SK-N-SH (cell line): ENCODE data around the gene TTC3. TPM values are rescaled to one million over a fixed set of nuclear protein-coding genes. Genes with fewer than 3 reads are reported as not detected.
A peak's percentile ranks its signal among the peaks of the same experiment; 100 is the strongest.

ENCODE experiments used
- CTCF ChIA-PET: fragments of 300-600, 350-600 bp; formaldehyde crosslinking; extraction: SDS; loops from one replicate; lab custom pipeline; 2021; lab: Yijun Ruan, JAX
- POLR2A ChIA-PET: fragments of 350-600 bp; sonication (Branson Sonifier 250); formaldehyde crosslinking; extraction: SDS; loops from one replicate; lab custom pipeline; 2020; ENCODE audit warnings: antibody characterized with exemption, inconsistent platforms; lab: Yijun Ruan, JAX
- DNase-seq: peaks from one replicate; pipeline ENCODE4 v3.0.0; 2012
- H2AFZ ChIP-seq: fragments of 200-600 bp; sonication (generic); 2 replicates; pipeline ENCODE4 v1.8.1; 2016; ENCODE audit warnings: antibody characterized with exemption, mild to moderate bottlenecking, low read depth
- H3F3A ChIP-seq: fragments of 200-600 bp; sonication (generic); replicated peaks from 2 replicates; pipeline ENCODE3; 2016; ENCODE audit warnings: antibody characterized with exemption, mild to moderate bottlenecking; ENCODE audit not compliant: insufficient read depth
- H3K27ac ChIP-seq, 2 experiments: fragments of 200-500 bp in 1 of 2; fragments of 200-600 bp in 1 of 2; sonication (Bioruptor generic) in 1 of 2; sonication (generic), shearing (Covaris generic) in 1 of 2; 2 replicates each; pipeline versions ENCODE4 v1.5.1 to v1.6.1; 2014 to 2016; ENCODE audit warnings: low read depth in 2 of 2, inconsistent platforms in 1 of 2, low read length in 1 of 2, mild to moderate bottlenecking in 1 of 2, mixed read lengths in 1 of 2
- H3K27me3 ChIP-seq: fragments of 200-600 bp; sonication (generic), shearing (Covaris generic); 2 replicates; pipeline ENCODE4 v1.6.1; 2016; ENCODE audit warnings: mixed run types; ENCODE audit not compliant: insufficient read depth
- H3K36me3 ChIP-seq, 2 experiments: fragments of 200-500 bp in 1 of 2; fragments of 200-600 bp in 1 of 2; sonication (Bioruptor generic) in 1 of 2; sonication (generic) in 1 of 2; replicated peaks in 1 of 2; 2 replicates each; pipeline versions ENCODE3 to v1.5.1; 2014 to 2016; ENCODE audit warnings: low read length in 1 of 2, mild to moderate bottlenecking in 1 of 2; ENCODE audit not compliant: insufficient read depth in 2 of 2, control insufficient read depth in 1 of 2
- H3K4me1 ChIP-seq, 2 experiments: fragments of 200-500 bp in 1 of 2; fragments of 200-600 bp in 1 of 2; sonication (Bioruptor generic) in 1 of 2; sonication (generic), shearing (Covaris generic) in 1 of 2; 2 replicates each; pipeline versions ENCODE4 v1.5.1 to v1.6.1; 2014 to 2016; ENCODE audit warnings: low read depth in 1 of 2, low read length in 1 of 2, mixed run types in 1 of 2; ENCODE audit not compliant: insufficient read depth in 2 of 2, control insufficient read depth in 1 of 2
- H3K4me2 ChIP-seq: fragments of 200-600 bp; sonication (generic), shearing (Covaris generic); 2 replicates; pipeline ENCODE4 v1.6.1; 2017; ENCODE audit warnings: mixed run types
- H3K4me3 ChIP-seq, 2 experiments: fragments of 200-500 bp in 1 of 2; fragments of 200-600 bp in 1 of 2; sonication (Bioruptor generic) in 1 of 2; sonication (generic), shearing (Covaris generic) in 1 of 2; 2 replicates each; pipeline versions ENCODE4 v1.5.1 to v1.8.1; 2014 to 2016; ENCODE audit warnings: low read depth in 2 of 2, inconsistent platforms in 1 of 2, low read length in 1 of 2, mild to moderate bottlenecking in 1 of 2, mixed read lengths in 1 of 2, moderate library complexity in 1 of 2
- H3K79me2 ChIP-seq: fragments of 200-600 bp; sonication (generic); 2 replicates; pipeline ENCODE4 v1.8.1; 2017; ENCODE audit warnings: mild to moderate bottlenecking; ENCODE audit not compliant: insufficient read depth
- H3K9ac ChIP-seq: fragments of 200-600 bp; sonication (generic); 2 replicates; pipeline ENCODE4 v1.6.1; 2017; ENCODE audit warnings: mixed run types
- H3K9me2 ChIP-seq: fragments of 200-600 bp; sonication (generic); 2 replicates; pipeline ENCODE4 v1.6.1; 2017; ENCODE audit warnings: mixed run types
- H3K9me3 ChIP-seq: fragments of 200-600 bp; sonication (generic); 2 replicates; pipeline ENCODE4 v1.6.1; 2017; ENCODE audit warnings: mixed run types, mild to moderate bottlenecking, moderate library complexity
- H4K20me1 ChIP-seq: fragments of 200-600 bp; sonication (generic); 2 replicates; pipeline ENCODE4 v1.6.1; 2017; ENCODE audit warnings: mild to moderate bottlenecking, mixed run types; ENCODE audit not compliant: insufficient read depth
- CHD2 ChIP-seq: fragments of 150-350 bp; IDR thresholded peaks from 2 replicates; pipeline ENCODE4 v1.6.1; 2018; ENCODE audit warnings: low read length; ENCODE audit not compliant: partially characterized antibody
- CTCF ChIP-seq: fragments of 200-600 bp; sonication (generic); IDR thresholded peaks from 2 replicates; pipeline ENCODE4 v1.6.1; 2017; ENCODE audit warnings: antibody characterized with exemption, mild to moderate bottlenecking, moderate library complexity
- ELF1 ChIP-seq: IDR thresholded peaks from 2 replicates; pipeline ENCODE4 v1.4.0; 2012
- EP300 ChIP-seq, 2 experiments: IDR thresholded peaks; 2 replicates each; pipeline versions ENCODE4 v1.4.0 to v1.6.1; 2012; ENCODE audit warnings: borderline replicate concordance in 1 of 2, low read depth in 1 of 2, low read length in 1 of 2
- FOXM1 ChIP-seq: IDR thresholded peaks from 2 replicates; pipeline ENCODE4 v1.4.0; 2012; ENCODE audit warnings: low read depth, mild to moderate bottlenecking
- GABPA ChIP-seq: IDR thresholded peaks from 2 replicates; pipeline ENCODE4 v1.4.0; 2012; ENCODE audit warnings: low read depth, mild to moderate bottlenecking
- MAX ChIP-seq: IDR thresholded peaks from 2 replicates; pipeline ENCODE4 v1.4.0; 2012; ENCODE audit warnings: low read depth
- MEF2A ChIP-seq: IDR thresholded peaks from 2 replicates; pipeline ENCODE4 v1.4.0; 2012; ENCODE audit warnings: low read depth, borderline replicate concordance
- NFIC ChIP-seq: IDR thresholded peaks from 2 replicates; pipeline ENCODE4 v1.4.0; 2012; ENCODE audit warnings: borderline replicate concordance
- PBX3 ChIP-seq: IDR thresholded peaks from 2 replicates; pipeline ENCODE4; 2012
- RAD21 ChIP-seq: IDR thresholded peaks from 2 replicates; pipeline ENCODE4 v1.6.1; 2012; ENCODE audit warnings: mild to moderate bottlenecking, low read length
- RCOR1 ChIP-seq: fragments of 150-350 bp; IDR thresholded peaks from 2 replicates; pipeline ENCODE4 v1.6.1; 2017; ENCODE audit warnings: antibody characterized with exemption, low read length
- REST ChIP-seq: IDR thresholded peaks from 2 replicates; pipeline ENCODE4 v1.6.1; 2012; ENCODE audit warnings: mild to moderate bottlenecking, low read depth, low read length, moderate library complexity
- TAF1 ChIP-seq: IDR thresholded peaks from 2 replicates; pipeline ENCODE4 v1.6.1; 2012; ENCODE audit warnings: low read depth, mild to moderate bottlenecking, low read length, moderate library complexity, borderline replicate concordance
- TCF12 ChIP-seq: IDR thresholded peaks from 2 replicates; pipeline ENCODE4 v1.4.0; 2012
- TEAD4 ChIP-seq: IDR thresholded peaks from 2 replicates; pipeline ENCODE4 v1.4.0; 2012; ENCODE audit warnings: mild to moderate bottlenecking, borderline replicate concordance; ENCODE audit not compliant: insufficient read depth
- USF2 ChIP-seq: fragments of 150-350 bp; IDR thresholded peaks from 2 replicates; pipeline ENCODE4 v1.6.1; 2017; ENCODE audit warnings: antibody characterized with exemption, low read length, low read depth, borderline replicate concordance
- YY1 ChIP-seq: IDR thresholded peaks from 2 replicates; pipeline ENCODE4 v1.4.0; 2012; ENCODE audit warnings: low read depth, mild to moderate bottlenecking
- WGBS: methylation state at CpG from one replicate; pipeline ENCODE4 v1.1.6; 2017; ENCODE audit warnings: low lambda C conversion rate; 5-methylcytosine and 5-hydroxymethylcytosine counted together
- polyA plus RNA-seq, 3 experiments: library from polyadenylated mRNA; depleted of rRNA; stranded (reverse); fragments of >200 nt; gene quantifications; 2 replicates each; pipeline ENCODE4 v1.2.3, GENCODE V29; 2012

Gene TTC3
- polyA plus RNA-seq, 1 of the 3 experiments (the other 2 are of a cell fraction), result 35.7 TPM

GRCh38 chr21:37139902-37140301 lies 66.8 kb downstream of the TTC3 start:
- CTCF ChIA-PET, result no interaction called here

More at GRCh38 chr21:37139902-37140301, 66.8 kb downstream of the TTC3 start:
- Histone ChIP-seq H3K27me3 (no peaks in the 10 kb centered on the region), H3K36me3 (peaks cover 55 to 68% of the 10 kb centered on the region in 2 experiments), H3K4me1 (peaks cover 0 to 16% of the 10 kb centered on the region in 2 experiments; a peak in 2 of 4 replicates), H3K9ac (no peak overlapping the region), H3K9me2 (no peaks in the 10 kb centered on the region), H3K4me2 (no peak overlapping the region), H3F3A (peaks cover 26% of the 10 kb centered on the region), H3K9me3 (no peaks in the 10 kb centered on the region), H3K27ac (peak overlapping the region; percentile 58 to 59; a peak in 3 of 4 replicates), H4K20me1 (no peaks in the 10 kb centered on the region), H3K79me2 (no peaks in the 10 kb centered on the region), H3K4me3 (no peak overlapping the region), H2AFZ (no peak overlapping the region)
- TF ChIP-seq NFIC, result peak; percentile 7; the same call in 1 of the 2 replicates
- no peak for TF ChIP-seq USF2
- TF ChIP-seq RAD21, result no peak
- TF ChIP-seq PBX3, result peak; percentile 49
- no peak for TF ChIP-seq MEF2A
- TF ChIP-seq YY1, result no peak
- TF ChIP-seq REST, result no peak
- no peak for TF ChIP-seq CTCF
- TF ChIP-seq TCF12, result 0 out of 2 replicates have a peak, but pooled peaks have one; percentile 12
- no peak for TF ChIP-seq TAF1
- no peak for TF ChIP-seq CHD2
- 0 out of 2 replicates have a peak, but pooled peaks have one; percentile 14 for TF ChIP-seq TEAD4
- TF ChIP-seq RCOR1, result no peak
- TF ChIP-seq ELF1, result no peak
- TF ChIP-seq FOXM1, result no peak
- TF ChIP-seq GABPA, result no peak
- TF ChIP-seq EP300 (IDR thresholded peaks at IDR 0.05; ENCODE audit: borderline replicate concordance in 1 of 2, low read depth in 1 of 2, low read length in 1 of 2), result no peak
- TF ChIP-seq MAX, result no peak
- POLR2A ChIA-PET, result no interaction called here
- DNase-seq, result no peak
- WGBS, result 74% methylated on average over 4 of the region's 4 CpGs
